OCI-LY1 (cell line): ENCODE measurements around the gene ABI3.

Experiments
- EZH2 ChIP-seq: fragments of 200-600 bp; sonication (generic), shearing (Covaris generic); IDR thresholded peaks from 2 replicates; pipeline ENCODE4 v1.8.0; 2017; ENCODE audit warnings: borderline replicate concordance, mixed run types, mild to moderate bottlenecking, antibody characterized with exemption, low read length, moderate library complexity, mixed read lengths
- TF ChIP-seq, protein P1 (sequence below): fragments of 200-600 bp; sonication (generic), shearing (Covaris generic); IDR thresholded peaks from 2 replicates; pipeline ENCODE4 v1.5.1; 2017; ENCODE audit warnings: mild to moderate bottlenecking, antibody characterized with exemption, low read length, moderate library complexity, mixed read lengths

DNA sequence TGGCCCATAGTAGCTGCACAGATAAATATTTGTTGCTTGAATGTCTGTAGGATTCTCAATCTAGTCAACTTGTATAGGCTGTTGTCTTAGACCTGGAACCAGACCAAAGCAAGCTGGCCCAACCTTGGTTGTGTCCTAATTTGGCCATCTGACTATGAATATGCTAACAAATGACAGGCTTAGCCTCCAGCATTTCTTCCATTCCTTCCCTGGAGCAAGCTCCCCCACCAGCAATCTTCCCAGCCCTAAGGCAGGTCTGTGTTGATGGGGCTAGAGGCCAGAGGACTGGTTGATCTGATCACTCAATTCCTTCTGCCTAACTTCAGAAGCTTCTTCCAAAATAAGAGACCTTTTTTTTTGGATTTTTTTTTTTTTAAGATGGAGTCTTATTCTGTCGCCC is 29.5 kb downstream of the ABI3 start:
- no peak for TF ChIP-seq EZH2
- TF ChIP-seq, protein P1, sequence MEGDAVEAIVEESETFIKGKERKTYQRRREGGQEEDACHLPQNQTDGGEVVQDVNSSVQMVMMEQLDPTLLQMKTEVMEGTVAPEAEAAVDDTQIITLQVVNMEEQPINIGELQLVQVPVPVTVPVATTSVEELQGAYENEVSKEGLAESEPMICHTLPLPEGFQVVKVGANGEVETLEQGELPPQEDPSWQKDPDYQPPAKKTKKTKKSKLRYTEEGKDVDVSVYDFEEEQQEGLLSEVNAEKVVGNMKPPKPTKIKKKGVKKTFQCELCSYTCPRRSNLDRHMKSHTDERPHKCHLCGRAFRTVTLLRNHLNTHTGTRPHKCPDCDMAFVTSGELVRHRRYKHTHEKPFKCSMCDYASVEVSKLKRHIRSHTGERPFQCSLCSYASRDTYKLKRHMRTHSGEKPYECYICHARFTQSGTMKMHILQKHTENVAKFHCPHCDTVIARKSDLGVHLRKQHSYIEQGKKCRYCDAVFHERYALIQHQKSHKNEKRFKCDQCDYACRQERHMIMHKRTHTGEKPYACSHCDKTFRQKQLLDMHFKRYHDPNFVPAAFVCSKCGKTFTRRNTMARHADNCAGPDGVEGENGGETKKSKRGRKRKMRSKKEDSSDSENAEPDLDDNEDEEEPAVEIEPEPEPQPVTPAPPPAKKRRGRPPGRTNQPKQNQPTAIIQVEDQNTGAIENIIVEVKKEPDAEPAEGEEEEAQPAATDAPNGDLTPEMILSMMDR, result no peak
